Endothelial cell of umbilical vein (primary cell): ENCODE results near the gene FCRL2.

Source experiments
- EZH2 ChIP-seq: IDR thresholded peaks from 2 replicates; pipeline ENCODE4 v1.6.1; 2012; ENCODE audit warnings: borderline replicate concordance, low read depth, mild to moderate bottlenecking, moderate library complexity, low read length, inconsistent platforms; ENCODE audit not compliant: severe bottlenecking
- JUN ChIP-seq: IDR thresholded peaks from 2 replicates; pipeline ENCODE4 v1.6.1; 2011; ENCODE audit warnings: borderline replicate concordance, low read depth; ENCODE audit not compliant: insufficient read length, insufficient read depth

DNA sequence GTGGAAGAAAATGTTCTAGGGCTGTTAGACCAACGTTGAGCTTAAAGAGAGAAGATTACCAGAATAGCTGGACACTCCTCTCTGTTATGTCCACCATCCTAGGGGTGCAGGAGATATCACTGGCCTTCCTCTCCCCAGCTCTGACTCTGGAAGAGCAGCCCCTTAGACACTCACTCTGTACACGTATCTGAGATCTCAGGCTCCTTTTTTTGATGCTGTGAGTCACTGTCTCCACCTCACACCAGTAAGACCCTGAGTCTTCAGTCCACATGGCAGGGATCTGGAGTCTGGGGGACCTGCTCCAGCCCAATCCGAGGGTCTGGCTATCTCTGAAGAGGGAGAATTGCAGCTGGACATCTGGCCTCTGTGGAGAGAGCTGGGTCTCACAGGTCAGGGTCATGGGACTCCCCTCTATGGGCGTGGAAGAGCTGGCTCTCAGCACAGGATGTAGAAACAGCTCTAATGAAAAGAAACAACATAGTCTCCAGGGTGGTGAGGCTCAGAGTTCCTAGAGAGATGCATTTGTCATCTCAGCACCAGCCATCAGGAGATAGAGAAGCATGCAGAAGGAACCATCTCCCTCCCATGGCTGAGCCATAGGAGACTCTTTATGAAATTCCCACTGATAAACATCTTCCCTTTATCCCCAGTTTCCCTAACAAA lies 79.8 kb downstream of the FCRL2 start:
- no peak for TF ChIP-seq JUN
- no peak for TF ChIP-seq EZH2
